Measurements from ENCODE around the gene SPRR4. TPM values are rescaled to one million over a fixed set of nuclear protein-coding genes. Genes with fewer than 3 reads are reported as not detected.

SPRR4 gene
- total RNA-seq, 1 experiment from 2014 or later = not detected

DNA sequence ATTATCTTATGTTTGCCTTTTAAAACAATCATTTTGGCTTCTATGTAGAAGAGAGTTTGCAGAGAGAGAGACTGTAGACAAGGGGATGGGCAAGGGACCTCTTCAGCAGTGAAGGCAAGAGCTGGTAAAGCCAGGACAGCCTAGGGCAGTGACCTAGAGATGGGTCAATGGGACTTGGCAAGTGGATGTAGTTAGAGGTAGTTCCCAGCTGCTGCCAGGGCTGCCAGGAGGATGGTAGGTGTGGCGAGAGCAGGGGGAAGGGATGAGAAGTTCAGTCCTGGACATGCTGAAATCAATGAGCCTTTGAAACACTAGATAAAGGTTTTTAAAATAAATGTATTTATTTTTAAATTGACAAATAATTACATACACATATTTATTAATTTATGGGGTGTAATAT lies 29.8 kb upstream of the SPRR4 start:
- Histone ChIP-seq H4K20me1 (ENCODE audit: insufficient read depth) (no peaks in the 10 kb centered on the region), H3F3A (ENCODE audit: insufficient read depth, low read depth) (no peaks in the 10 kb centered on the region), H3K27ac (no peak overlapping the region), H3K9me3 (ENCODE audit: insufficient read depth, low read depth) (no peaks in the 10 kb centered on the region), H3K9me2 (ENCODE audit: insufficient read depth) (no peaks in the 10 kb centered on the region), H2AFZ (no peak overlapping the region), H3K27me3 (ENCODE audit: insufficient read depth, low read depth) (no peaks in the 10 kb centered on the region), H3K4me1 (replicated peaks; ENCODE audit: insufficient read depth) (no peaks in the 10 kb centered on the region), H3K4me2 (no peak overlapping the region), H3K79me2 (ENCODE audit: low read depth) (no peaks in the 10 kb centered on the region), H3K4me3 (no peak overlapping the region), H3K36me3 (ENCODE audit: low read depth) (no peaks in the 10 kb centered on the region)
- no peak for DNase-seq
- BruUV-seq (replicated peaks) = no TSS peak
- no peak for TF ChIP-seq EZH2 (IDR thresholded peaks at IDR 0.05; ENCODE audit: low read depth)
- ChIA-PET POLR2A (ENCODE audit: unreplicated experiment) (no interaction called here), CTCF (no interaction called here)
- intact Hi-C loops (cut with micrococcal nuclease; ENCODE audit: unreplicated experiment) = no loop called here

DNA sequence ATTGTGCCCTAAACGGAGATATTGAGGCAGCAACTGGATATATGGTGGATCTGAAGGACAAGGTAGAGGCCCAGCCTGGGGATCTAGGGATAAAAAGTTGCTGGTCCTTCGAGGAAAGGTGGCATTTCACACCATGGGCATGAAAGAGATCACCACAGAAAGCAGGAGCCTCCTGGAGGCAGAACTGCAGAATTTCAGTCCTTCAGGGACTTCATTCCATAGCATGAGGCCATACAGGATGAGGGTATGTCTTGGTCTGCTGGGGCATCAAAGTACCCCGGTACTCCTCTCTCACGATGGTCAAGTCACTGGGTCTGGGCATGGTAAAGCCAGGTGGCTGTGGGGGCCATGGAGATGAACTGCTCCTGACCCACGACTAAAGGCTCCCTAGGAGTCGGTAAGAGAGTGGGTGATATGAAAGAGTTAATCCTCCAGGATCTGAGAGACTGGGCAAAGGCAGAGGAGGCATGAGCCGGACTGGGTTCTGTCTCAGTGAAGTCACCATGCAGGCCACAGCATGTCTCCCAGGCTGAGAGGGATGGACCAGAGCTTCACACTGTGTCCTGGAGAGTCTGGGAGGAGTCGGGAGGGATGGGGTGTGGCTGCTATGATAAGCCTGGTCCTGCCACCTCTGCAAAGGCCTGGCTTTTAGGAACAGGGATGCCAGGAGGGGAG lies 29.3 kb upstream of the SPRR4 start:
- DNase-seq = no peak
- H3K79me2 ChIP-seq (ENCODE audit: low read depth) = no peaks in the 10 kb centered on the region
- no peak overlapping the region for H3K27ac ChIP-seq
- CTCF ChIA-PET = no interaction called here
- no peaks in the 10 kb centered on the region for H3K9me2 ChIP-seq (ENCODE audit: insufficient read depth)
- H3K36me3 ChIP-seq (ENCODE audit: low read depth) = no peaks in the 10 kb centered on the region
- H3K27me3 ChIP-seq (ENCODE audit: insufficient read depth, low read depth) = no peaks in the 10 kb centered on the region
- no peak overlapping the region for H3K4me3 ChIP-seq
- intact Hi-C loops (cut with micrococcal nuclease; ENCODE audit: unreplicated experiment) = no loop called here
- H3F3A ChIP-seq (ENCODE audit: insufficient read depth, low read depth) = no peaks in the 10 kb centered on the region
- no TSS peak for BruUV-seq (replicated peaks)
- H3K4me1 ChIP-seq (replicated peaks; ENCODE audit: insufficient read depth) = no peaks in the 10 kb centered on the region
- H4K20me1 ChIP-seq (ENCODE audit: insufficient read depth) = no peaks in the 10 kb centered on the region
- no peaks in the 10 kb centered on the region for H3K9me3 ChIP-seq (ENCODE audit: insufficient read depth, low read depth)
- no peak overlapping the region for H2AFZ ChIP-seq
- no peak for TF ChIP-seq EZH2 (IDR thresholded peaks at IDR 0.05; ENCODE audit: low read depth)
- TF ChIP-seq, protein P1, sequence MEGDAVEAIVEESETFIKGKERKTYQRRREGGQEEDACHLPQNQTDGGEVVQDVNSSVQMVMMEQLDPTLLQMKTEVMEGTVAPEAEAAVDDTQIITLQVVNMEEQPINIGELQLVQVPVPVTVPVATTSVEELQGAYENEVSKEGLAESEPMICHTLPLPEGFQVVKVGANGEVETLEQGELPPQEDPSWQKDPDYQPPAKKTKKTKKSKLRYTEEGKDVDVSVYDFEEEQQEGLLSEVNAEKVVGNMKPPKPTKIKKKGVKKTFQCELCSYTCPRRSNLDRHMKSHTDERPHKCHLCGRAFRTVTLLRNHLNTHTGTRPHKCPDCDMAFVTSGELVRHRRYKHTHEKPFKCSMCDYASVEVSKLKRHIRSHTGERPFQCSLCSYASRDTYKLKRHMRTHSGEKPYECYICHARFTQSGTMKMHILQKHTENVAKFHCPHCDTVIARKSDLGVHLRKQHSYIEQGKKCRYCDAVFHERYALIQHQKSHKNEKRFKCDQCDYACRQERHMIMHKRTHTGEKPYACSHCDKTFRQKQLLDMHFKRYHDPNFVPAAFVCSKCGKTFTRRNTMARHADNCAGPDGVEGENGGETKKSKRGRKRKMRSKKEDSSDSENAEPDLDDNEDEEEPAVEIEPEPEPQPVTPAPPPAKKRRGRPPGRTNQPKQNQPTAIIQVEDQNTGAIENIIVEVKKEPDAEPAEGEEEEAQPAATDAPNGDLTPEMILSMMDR (conservative IDR thresholded peaks at IDR 0.05) = 0 out of 2 replicates have a peak, but pooled peaks have one; percentile 31
- H3K4me2 ChIP-seq = no peak overlapping the region
- POLR2A ChIA-PET (ENCODE audit: unreplicated experiment) = no interaction called here

DNA sequence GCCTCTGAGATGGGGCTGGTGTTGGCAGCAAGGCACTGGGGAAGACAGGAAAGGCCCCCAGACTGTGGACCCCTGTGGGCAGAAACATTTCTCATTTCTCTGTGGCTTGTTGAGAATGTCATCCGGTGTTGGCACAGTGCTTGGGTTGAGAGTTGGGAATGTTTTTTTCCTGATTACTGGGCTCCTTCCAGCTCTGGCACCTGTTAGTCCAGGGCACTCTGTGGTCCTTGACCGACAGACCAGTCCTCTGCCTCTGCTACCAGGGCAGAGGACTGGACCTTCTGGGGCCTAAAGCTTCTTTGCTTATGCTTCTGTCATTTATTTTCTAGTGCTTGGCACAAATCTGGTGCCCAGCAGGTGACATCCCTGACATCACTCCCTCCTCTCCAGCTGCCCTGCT lies 28.3 kb upstream of the SPRR4 start:
- BruUV-seq (replicated peaks) = no TSS peak
- H3K4me1 ChIP-seq (replicated peaks; ENCODE audit: insufficient read depth) = no peaks in the 10 kb centered on the region
- H3K4me2 ChIP-seq = no peak overlapping the region
- H3K36me3 ChIP-seq (ENCODE audit: low read depth) = no peaks in the 10 kb centered on the region
- POLR2A ChIA-PET (ENCODE audit: unreplicated experiment) = no interaction called here
- no peaks in the 10 kb centered on the region for H3K9me2 ChIP-seq (ENCODE audit: insufficient read depth)
- no peak for DNase-seq
- H3F3A ChIP-seq (ENCODE audit: insufficient read depth, low read depth) = no peaks in the 10 kb centered on the region
- H2AFZ ChIP-seq = no peak overlapping the region
- H3K27ac ChIP-seq = no peak overlapping the region
- no peak overlapping the region for H3K4me3 ChIP-seq
- no peaks in the 10 kb centered on the region for H3K79me2 ChIP-seq (ENCODE audit: low read depth)
- intact Hi-C loops (cut with micrococcal nuclease; ENCODE audit: unreplicated experiment) = no loop called here
- no peaks in the 10 kb centered on the region for H3K9me3 ChIP-seq (ENCODE audit: insufficient read depth, low read depth)
- CTCF ChIA-PET = no interaction called here
- no peaks in the 10 kb centered on the region for H4K20me1 ChIP-seq (ENCODE audit: insufficient read depth)
- TF ChIP-seq EZH2 (IDR thresholded peaks at IDR 0.05; ENCODE audit: low read depth) = no peak
- TF ChIP-seq, protein P1 (conservative IDR thresholded peaks at IDR 0.05) = no peak
- H3K27me3 ChIP-seq (ENCODE audit: insufficient read depth, low read depth) = no peaks in the 10 kb centered on the region

DNA sequence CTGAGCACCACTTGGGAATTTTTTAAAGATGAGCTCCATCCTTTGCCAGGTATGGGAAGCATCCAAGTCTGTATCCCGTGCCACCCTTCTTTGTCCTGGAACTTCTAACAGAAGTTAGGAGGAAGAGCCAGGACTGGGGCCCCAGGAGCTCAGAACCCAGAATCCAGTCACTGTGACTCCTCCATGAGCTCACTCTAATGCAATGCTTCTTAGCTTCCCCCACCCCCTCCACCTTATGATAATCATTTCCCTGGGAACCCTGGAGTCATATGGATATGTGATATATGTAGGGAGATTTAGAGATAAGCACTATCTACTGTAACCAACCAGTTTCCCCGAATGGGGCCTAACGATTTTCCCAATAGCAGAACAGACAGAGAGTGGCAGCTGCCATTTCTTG lies 24.2 kb upstream of the SPRR4 start:
- H3K4me1 ChIP-seq (replicated peaks; ENCODE audit: insufficient read depth) = no peaks in the 10 kb centered on the region
- H2AFZ ChIP-seq = no peak overlapping the region
- H3F3A ChIP-seq (ENCODE audit: insufficient read depth, low read depth) = no peaks in the 10 kb centered on the region
- H3K36me3 ChIP-seq (ENCODE audit: low read depth) = no peaks in the 10 kb centered on the region
- DNase-seq = no peak
- no peaks in the 10 kb centered on the region for H3K9me3 ChIP-seq (ENCODE audit: insufficient read depth, low read depth)
- no peak overlapping the region for H3K4me3 ChIP-seq
- H3K4me2 ChIP-seq = no peak overlapping the region
- ChIA-PET CTCF (no interaction called here), POLR2A (ENCODE audit: unreplicated experiment) (no interaction called here)
- H3K27ac ChIP-seq = no peak overlapping the region
- H3K27me3 ChIP-seq (ENCODE audit: insufficient read depth, low read depth) = no peaks in the 10 kb centered on the region
- TF ChIP-seq EZH2 (IDR thresholded peaks at IDR 0.05; ENCODE audit: low read depth) = no peak
- TF ChIP-seq, protein P1 (conservative IDR thresholded peaks at IDR 0.05) = no peak
- no peaks in the 10 kb centered on the region for H4K20me1 ChIP-seq (ENCODE audit: insufficient read depth)
- no peaks in the 10 kb centered on the region for H3K79me2 ChIP-seq (ENCODE audit: low read depth)
- H3K9me2 ChIP-seq (ENCODE audit: insufficient read depth) = no peaks in the 10 kb centered on the region
- no TSS peak for BruUV-seq (replicated peaks)
- intact Hi-C loops (cut with micrococcal nuclease; ENCODE audit: unreplicated experiment) = no loop called here

Measured in PC-9 (cell line).